Activated CD8-positive, alpha-beta memory T cell treated with anti-CD3 and anti-CD28 coated beads for 1 hour (primary cell): Measurements from ENCODE around the gene NOTCH2.
"Not testable (repeated sequence)": the region's sequence is repeated elsewhere in the genome, so short reads cannot be mapped to it uniquely, and the experiment has no call there.

Source experiments
- DNase-seq, 2 donors: peaks; one replicate each; pipeline ENCODE4 v3.0.0-alpha.2; 2020; ENCODE audit warnings: low read depth in 1 of 2; ENCODE audit errors: extremely low read depth in 1 of 2

NOTCH2 gene

GRCh38 chr1:120069920-120070214 is 405 bp upstream of the NOTCH2 start:
- not testable (repeated sequence) for DNase-seq

- peak in 1 of 2 donors; percentile 2 for DNase-seq
Measured at GRCh38 chr1:120068683-120069066, 787 bp downstream of the NOTCH2 start.

- not testable (repeated sequence) for DNase-seq
Measured at GRCh38 chr1:120048208-120048607, 21.3 kb downstream of the NOTCH2 start.

- not testable (repeated sequence) for DNase-seq
Measured at GRCh38 chr1:120041771-120042170, 27.7 kb downstream of the NOTCH2 start.

- not testable (repeated sequence) for DNase-seq
Measured at GRCh38 chr1:120032253-120032652, 37.2 kb downstream of the NOTCH2 start.

- DNase-seq: not testable (repeated sequence)
Measured at GRCh38 chr1:120023791-120024190, 45.7 kb downstream of the NOTCH2 start.

GRCh38 chr1:120014978-120015377 is 54.5 kb downstream of the NOTCH2 start:
- not testable (repeated sequence) for DNase-seq

- not testable (repeated sequence) for DNase-seq
Measured at GRCh38 chr1:120008320-120008719, 61.1 kb downstream of the NOTCH2 start.

- DNase-seq: not testable (repeated sequence)
Measured at GRCh38 chr1:120007850-120008249, 61.6 kb downstream of the NOTCH2 start.

- DNase-seq: not testable (repeated sequence)
Measured at GRCh38 chr1:120001035-120001434, 68.4 kb downstream of the NOTCH2 start.

- not testable (repeated sequence) for DNase-seq
Measured at GRCh38 chr1:119996731-119997312, 72.6 kb downstream of the NOTCH2 start.

- not testable (repeated sequence) for DNase-seq
Measured at GRCh38 chr1:119995975-119996374, 73.5 kb downstream of the NOTCH2 start.

- no peak for DNase-seq
Measured at GRCh38 chr1:119988306-119989062, 81.0 kb downstream of the NOTCH2 start.

GRCh38 chr1:119987686-119988085 is 81.8 kb downstream of the NOTCH2 start:
- DNase-seq: no peak

- no peak for DNase-seq
Measured at GRCh38 chr1:119987112-119987511, 82.3 kb downstream of the NOTCH2 start.

- DNase-seq: no peak
Measured at GRCh38 chr1:119986007-119986497, 83.4 kb downstream of the NOTCH2 start.

- no peak for DNase-seq
Measured at GRCh38 chr1:119984771-119985170, 84.7 kb downstream of the NOTCH2 start.

GRCh38 chr1:119981986-119982815 is 87.3 kb downstream of the NOTCH2 start:
- no peak for DNase-seq

- DNase-seq: no peak
Measured at GRCh38 chr1:119981496-119981895, 88.0 kb downstream of the NOTCH2 start.

- no peak for DNase-seq
Measured at GRCh38 chr1:119978018-119978505, 91.4 kb downstream of the NOTCH2 start.

- DNase-seq: not testable (repeated sequence)
Measured at GRCh38 chr1:119977113-119977736, 92.2 kb downstream of the NOTCH2 start.
